A673 (cell line): ENCODE measurements around the gene BPHL.

ENCODE experiments used
- EZH2 ChIP-seq: fragments of 200-600 bp; sonication (generic); IDR thresholded peaks from 2 replicates; pipeline ENCODE4 v1.6.1; 2017; ENCODE audit warnings: borderline replicate concordance, low read depth, mild to moderate bottlenecking, mixed read lengths, antibody characterized with exemption, low read length; ENCODE audit not compliant: poor library complexity, severe bottlenecking
- TF ChIP-seq, protein P1 (sequence below): fragments of 300-800, 200-600 bp; sonication (generic); conservative IDR thresholded peaks from 2 replicates; pipeline ENCODE4 v1.5.1; 2017; ENCODE audit warnings: low read depth, mild to moderate bottlenecking, antibody characterized with exemption, low read length, moderate library complexity, mixed read lengths

DNA sequence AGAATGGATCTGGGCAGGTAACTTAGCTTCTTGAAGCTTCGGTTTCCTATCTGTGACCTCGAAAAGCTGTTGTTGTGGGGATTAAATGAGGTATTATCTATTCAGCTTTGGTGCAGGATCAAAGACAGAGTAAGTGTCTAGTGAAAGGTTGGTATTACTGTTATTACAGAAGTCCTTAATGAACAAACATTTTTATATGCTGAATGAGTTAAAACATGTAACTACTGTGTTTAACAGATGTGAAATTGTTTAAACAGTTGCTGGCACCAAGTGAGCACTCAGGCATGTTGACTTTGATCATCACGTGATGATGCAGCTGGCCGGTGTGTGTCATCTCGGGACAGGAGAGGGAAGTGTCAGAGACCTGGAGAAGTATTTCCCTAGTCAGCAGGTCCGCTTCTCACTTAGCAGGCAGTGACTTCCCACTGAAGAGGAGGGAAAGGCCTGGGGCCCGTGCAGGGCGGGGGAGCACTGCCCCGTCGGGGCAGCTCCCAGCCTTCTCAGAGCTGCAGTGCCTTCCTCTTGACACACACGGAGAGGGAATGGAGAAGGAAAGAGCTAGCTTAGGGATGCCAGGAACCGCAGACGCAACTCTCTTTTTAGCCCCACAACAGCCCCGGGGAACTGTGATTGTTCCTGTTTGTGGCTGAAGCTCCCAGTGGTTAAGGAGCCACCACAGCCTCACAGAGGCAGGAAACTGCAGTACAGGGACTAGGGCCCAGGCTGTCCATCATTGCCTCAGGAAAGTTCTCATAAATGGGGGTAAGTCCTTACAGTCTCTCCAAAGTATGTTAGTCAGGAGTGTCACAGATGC lies 20.8 kb downstream of the BPHL start:
- TF ChIP-seq, protein P1, sequence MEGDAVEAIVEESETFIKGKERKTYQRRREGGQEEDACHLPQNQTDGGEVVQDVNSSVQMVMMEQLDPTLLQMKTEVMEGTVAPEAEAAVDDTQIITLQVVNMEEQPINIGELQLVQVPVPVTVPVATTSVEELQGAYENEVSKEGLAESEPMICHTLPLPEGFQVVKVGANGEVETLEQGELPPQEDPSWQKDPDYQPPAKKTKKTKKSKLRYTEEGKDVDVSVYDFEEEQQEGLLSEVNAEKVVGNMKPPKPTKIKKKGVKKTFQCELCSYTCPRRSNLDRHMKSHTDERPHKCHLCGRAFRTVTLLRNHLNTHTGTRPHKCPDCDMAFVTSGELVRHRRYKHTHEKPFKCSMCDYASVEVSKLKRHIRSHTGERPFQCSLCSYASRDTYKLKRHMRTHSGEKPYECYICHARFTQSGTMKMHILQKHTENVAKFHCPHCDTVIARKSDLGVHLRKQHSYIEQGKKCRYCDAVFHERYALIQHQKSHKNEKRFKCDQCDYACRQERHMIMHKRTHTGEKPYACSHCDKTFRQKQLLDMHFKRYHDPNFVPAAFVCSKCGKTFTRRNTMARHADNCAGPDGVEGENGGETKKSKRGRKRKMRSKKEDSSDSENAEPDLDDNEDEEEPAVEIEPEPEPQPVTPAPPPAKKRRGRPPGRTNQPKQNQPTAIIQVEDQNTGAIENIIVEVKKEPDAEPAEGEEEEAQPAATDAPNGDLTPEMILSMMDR: no peak
- no peak for TF ChIP-seq EZH2
